ENCODE data around the gene EPG5.

DNA sequence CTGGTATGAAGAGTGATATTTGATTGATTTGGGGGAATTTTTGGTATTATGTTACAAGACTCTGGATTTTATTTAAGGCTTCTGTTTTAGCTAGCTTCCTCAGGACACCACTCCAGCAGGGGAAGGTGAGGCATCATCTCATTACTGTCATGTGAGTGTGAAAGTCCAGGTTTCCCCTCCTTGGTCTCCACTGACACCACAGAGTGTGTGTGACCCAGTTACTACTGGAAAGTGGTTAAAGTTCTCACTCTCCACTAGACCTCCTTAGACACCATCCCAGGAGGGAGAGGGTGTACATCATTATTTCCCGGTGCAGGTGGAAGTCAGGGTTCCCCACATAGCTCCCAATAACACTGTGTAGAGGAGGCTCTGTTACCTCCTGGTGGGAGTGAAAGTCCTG, 35.8 kb upstream of the EPG5 start:
- TF ChIP-seq MXI1 (IDR thresholded peaks at IDR 0.05; ENCODE audit: low read depth, low read length) (no peak), NRF1 (IDR thresholded peaks at IDR 0.05; ENCODE audit: low read depth, low read length) (no peak), EZH2phosphoT487 (IDR thresholded peaks at IDR 0.05; ENCODE audit: borderline replicate concordance, low read depth) (no peak), YY1 (IDR thresholded peaks at IDR 0.05; ENCODE audit: low read depth) (no peak)
- TF ChIP-seq, protein P1, sequence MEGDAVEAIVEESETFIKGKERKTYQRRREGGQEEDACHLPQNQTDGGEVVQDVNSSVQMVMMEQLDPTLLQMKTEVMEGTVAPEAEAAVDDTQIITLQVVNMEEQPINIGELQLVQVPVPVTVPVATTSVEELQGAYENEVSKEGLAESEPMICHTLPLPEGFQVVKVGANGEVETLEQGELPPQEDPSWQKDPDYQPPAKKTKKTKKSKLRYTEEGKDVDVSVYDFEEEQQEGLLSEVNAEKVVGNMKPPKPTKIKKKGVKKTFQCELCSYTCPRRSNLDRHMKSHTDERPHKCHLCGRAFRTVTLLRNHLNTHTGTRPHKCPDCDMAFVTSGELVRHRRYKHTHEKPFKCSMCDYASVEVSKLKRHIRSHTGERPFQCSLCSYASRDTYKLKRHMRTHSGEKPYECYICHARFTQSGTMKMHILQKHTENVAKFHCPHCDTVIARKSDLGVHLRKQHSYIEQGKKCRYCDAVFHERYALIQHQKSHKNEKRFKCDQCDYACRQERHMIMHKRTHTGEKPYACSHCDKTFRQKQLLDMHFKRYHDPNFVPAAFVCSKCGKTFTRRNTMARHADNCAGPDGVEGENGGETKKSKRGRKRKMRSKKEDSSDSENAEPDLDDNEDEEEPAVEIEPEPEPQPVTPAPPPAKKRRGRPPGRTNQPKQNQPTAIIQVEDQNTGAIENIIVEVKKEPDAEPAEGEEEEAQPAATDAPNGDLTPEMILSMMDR (IDR thresholded peaks at IDR 0.05) = no peak

Data from SK-N-SH (cell line).